ENCODE data around the gene SLC35C1.

- no peak for TF ChIP-seq TEAD4 (CRISPR knock-in tag; IDR thresholded peaks at IDR 0.05)
- no peak for TF ChIP-seq RELA (CRISPR knock-in tag; IDR thresholded peaks at IDR 0.05; ENCODE audit: borderline replicate concordance)
- TF ChIP-seq CTCF (IDR thresholded peaks at IDR 0.05), result no peak
- TF ChIP-seq, protein P1, sequence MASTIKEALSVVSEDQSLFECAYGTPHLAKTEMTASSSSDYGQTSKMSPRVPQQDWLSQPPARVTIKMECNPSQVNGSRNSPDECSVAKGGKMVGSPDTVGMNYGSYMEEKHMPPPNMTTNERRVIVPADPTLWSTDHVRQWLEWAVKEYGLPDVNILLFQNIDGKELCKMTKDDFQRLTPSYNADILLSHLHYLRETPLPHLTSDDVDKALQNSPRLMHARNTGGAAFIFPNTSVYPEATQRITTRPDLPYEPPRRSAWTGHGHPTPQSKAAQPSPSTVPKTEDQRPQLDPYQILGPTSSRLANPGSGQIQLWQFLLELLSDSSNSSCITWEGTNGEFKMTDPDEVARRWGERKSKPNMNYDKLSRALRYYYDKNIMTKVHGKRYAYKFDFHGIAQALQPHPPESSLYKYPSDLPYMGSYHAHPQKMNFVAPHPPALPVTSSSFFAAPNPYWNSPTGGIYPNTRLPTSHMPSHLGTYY (CRISPR knock-in tag; IDR thresholded peaks at IDR 0.05), result no peak
- no peak for TF ChIP-seq MAX (CRISPR knock-in tag; IDR thresholded peaks at IDR 0.05)
- TF ChIP-seq ESRRA (CRISPR knock-in tag; IDR thresholded peaks at IDR 0.05; ENCODE audit: borderline replicate concordance), result no peak
- TF ChIP-seq E2F5 (CRISPR knock-in tag; IDR thresholded peaks at IDR 0.05), result no peak
- TF ChIP-seq NFATC4 (CRISPR knock-in tag; IDR thresholded peaks at IDR 0.05), result no peak
- TF ChIP-seq, protein P2, sequence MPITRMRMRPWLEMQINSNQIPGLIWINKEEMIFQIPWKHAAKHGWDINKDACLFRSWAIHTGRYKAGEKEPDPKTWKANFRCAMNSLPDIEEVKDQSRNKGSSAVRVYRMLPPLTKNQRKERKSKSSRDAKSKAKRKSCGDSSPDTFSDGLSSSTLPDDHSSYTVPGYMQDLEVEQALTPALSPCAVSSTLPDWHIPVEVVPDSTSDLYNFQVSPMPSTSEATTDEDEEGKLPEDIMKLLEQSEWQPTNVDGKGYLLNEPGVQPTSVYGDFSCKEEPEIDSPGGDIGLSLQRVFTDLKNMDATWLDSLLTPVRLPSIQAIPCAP (CRISPR knock-in tag; IDR thresholded peaks at IDR 0.05), result no peak
- TF ChIP-seq TCF7 (CRISPR knock-in tag; IDR thresholded peaks at IDR 0.05; ENCODE audit: low read depth), result no peak
- TF ChIP-seq KAT7 (CRISPR knock-in tag; IDR thresholded peaks at IDR 0.05; ENCODE audit: borderline replicate concordance), result no peak
Observed at GRCh38 chr11:45859661-45860140, 54.8 kb downstream of the SLC35C1 start.

Measured in WTC11 (cell line).